ENCODE data around the gene MAP3K12. TPM values are rescaled to one million over a fixed set of nuclear protein-coding genes. Genes with fewer than 3 reads are reported as not detected.
"Not testable (repeated sequence)": the region's sequence is repeated elsewhere in the genome, so short reads cannot be mapped to it uniquely, and the experiment has no call there.

Gene MAP3K12, protein sequence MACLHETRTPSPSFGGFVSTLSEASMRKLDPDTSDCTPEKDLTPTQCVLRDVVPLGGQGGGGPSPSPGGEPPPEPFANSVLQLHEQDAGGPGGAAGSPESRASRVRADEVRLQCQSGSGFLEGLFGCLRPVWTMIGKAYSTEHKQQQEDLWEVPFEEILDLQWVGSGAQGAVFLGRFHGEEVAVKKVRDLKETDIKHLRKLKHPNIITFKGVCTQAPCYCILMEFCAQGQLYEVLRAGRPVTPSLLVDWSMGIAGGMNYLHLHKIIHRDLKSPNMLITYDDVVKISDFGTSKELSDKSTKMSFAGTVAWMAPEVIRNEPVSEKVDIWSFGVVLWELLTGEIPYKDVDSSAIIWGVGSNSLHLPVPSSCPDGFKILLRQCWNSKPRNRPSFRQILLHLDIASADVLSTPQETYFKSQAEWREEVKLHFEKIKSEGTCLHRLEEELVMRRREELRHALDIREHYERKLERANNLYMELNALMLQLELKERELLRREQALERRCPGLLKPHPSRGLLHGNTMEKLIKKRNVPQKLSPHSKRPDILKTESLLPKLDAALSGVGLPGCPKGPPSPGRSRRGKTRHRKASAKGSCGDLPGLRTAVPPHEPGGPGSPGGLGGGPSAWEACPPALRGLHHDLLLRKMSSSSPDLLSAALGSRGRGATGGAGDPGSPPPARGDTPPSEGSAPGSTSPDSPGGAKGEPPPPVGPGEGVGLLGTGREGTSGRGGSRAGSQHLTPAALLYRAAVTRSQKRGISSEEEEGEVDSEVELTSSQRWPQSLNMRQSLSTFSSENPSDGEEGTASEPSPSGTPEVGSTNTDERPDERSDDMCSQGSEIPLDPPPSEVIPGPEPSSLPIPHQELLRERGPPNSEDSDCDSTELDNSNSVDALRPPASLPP
- polyA plus RNA-seq = 10 to 100 TPM in 1 of 3 donors, 1 to 10 TPM in 2; 4.6 to 23.1 (median 8.6) TPM

DNA sequence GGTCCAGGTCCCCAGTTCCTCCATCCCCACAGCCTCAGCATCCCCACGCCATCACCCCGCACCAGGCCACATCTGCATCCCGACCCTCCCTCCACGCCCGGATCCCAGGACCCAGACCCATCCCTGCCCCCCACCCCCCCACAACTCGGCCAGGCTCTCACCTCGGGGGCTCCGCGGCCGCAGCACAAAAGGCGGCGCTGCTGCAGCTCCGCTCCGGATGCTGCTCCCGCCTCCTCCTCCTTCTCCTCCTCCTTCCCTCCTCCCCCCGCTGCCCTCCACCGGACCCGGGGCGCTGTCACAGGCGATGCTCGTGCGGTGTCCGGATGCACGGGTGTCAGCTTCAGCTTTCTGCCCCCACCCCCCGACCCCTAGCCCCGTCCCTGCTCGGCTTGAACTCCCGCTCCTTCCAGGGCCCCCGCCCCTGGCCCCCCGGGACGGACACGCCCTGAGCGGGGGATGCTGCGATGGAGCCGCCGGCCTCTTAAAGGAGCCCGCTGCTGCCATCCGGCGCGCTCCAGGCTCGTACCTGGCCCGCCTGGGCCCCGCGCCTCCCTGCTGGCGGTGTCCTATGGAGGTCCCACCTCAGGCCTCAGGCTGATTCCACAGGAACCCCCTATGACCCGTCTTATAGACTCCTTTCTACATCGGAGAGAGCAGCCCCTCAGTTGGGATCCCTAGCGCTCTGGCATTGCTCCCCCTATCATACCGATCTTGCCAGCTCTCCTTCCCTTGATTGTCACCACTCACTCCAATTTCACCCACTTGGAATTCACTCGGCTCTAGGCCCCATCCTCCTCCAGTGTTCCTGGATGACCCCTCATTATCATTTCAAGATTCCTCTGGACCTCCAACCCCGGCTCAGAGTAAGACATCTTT, at the start of gene MAP3K12:
TSS of gene MAP3K12 (minus strand) at position 193 of the 876 bp plus-strand sequence. CDS start 12,067 bp downstream, outside the sequence.
- whole genome bisulfite sequencing, 3 donors = 1 to 2% (median 1%) methylated on average over 38 to 51 of the region's 51 CpGs
- peak within 1 kb of the TSS; percentile 90 for H3K27ac ChIP-seq (ENCODE audit: low read depth, low read length)

DNA sequence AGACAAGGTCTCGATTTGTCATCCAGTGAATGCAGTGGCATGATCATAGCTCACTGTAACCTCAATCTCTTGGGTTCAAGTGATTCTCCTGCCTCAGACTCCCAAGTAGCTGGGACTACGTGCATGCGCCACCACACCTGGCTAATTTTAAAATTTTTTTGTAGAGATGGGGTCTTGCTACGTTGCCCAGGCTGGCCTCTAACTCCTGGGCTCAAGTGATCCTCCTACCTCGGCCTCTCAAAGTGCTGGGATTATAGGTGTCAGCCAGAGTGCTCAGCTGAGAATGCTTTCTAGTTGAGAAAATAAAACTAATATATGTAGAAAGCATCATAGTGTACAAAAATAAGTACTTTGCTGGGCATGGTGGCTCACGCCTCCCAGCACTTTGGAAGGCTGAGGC, 49.1 kb upstream of the MAP3K12 start:
- 96 to 97% (median 96%) methylated on average over 6 of the region's 6 CpGs for WGBS, 3 donors
- H3K27ac ChIP-seq (ENCODE audit: low read depth, low read length) = not testable (repeated sequence)

DNA sequence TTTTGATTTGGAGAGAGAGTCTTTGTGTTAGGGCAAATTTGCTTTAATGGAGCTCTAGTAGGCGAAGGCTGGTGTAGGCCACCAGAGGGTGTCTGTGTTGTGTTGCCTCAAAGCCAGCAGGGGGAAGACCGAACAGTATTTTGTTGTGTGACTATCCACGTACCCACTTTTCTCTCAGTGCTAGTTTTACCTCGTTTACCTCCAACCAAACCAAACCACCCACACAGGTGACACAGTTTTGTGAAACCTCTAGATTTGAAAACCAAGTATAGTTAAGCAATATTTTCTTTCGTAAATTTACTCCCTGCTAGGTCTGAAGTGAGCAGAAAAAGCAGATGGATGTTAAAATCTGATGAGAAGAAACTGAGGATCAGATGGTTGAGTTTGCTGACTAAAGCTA, 44.3 kb upstream of the MAP3K12 start:
- H3K27ac ChIP-seq (ENCODE audit: low read depth, low read length) = no peak overlapping the region
- WGBS, 3 donors = 25 to 29% (median 26%) methylated on average over 5 of the region's 5 CpGs

DNA sequence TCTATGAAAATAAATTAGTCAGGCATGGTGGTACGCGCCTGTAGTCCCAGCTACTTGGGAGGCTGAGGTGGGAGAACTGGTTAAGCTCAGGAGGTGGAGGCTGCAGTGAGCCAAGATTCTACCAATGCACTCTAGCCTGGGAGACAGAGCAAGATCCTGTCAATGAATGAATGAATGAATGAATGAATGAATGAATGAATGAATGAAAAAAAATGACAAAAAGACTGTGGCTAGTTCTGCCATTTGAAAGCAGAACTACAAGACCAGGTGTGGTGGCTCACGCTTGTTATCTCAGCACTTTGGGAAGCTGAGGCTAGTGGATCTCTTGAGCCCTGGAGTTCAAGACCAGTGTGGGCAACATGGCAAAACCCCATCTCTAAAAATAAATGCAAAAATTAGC, 40.3 kb upstream of the MAP3K12 start:
- 94 to 96% (median 95%) methylated on average over 3 of the region's 3 CpGs for WGBS, 3 donors
- no peak overlapping the region for H3K27ac ChIP-seq (ENCODE audit: low read depth, low read length)

DNA sequence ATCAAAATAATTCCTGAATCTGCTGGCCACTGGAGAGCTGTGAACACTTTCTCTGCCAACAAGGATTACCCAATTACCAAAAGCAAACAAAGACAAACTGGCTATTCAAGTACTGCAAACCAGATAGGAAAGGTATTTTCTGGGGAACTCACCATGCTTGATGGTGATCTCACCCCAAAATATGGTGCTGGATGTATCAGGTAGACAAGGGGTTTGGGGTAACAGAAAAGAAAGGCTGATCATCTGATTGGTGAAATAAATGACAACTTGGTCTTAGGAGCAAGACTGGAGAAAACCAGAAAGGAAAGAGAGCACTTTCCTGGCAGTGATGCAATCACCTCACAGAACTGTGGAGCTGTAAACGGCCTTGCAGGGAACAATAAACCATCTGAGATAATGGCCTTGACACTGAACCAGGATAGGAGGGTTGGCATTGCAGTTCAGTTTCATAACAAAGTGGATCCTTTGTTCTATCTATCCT, 39.0 kb upstream of the MAP3K12 start:
- 7 to 22% (median 9%) methylated on average over 1 of the region's 1 CpG for WGBS, 3 donors
- H3K27ac ChIP-seq (ENCODE audit: low read depth, low read length) = no peak overlapping the region

DNA sequence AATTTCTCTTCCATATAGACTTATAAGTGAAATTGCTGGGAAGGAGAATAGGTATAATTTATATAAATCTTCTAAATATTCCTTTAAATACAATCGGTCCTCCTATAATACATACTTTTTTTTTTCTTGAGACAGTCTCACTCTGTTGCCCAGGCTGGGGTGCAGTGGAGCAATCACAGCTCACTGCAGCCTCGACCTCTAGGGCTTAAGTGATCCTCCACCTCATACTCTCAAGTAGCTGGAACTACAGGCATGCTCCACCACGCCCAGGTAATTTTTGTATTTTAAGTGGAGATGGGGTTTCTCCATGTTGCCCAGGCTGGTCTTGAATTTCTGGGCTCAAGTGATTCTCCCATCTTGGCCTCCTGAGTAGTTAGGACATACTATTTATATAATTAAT, 37.7 kb upstream of the MAP3K12 start:
- H3K27ac ChIP-seq (ENCODE audit: low read depth, low read length) = no peak overlapping the region
- WGBS, 3 donors = 89 to 96% (median 90%) methylated on average over 3 of the region's 3 CpGs

DNA sequence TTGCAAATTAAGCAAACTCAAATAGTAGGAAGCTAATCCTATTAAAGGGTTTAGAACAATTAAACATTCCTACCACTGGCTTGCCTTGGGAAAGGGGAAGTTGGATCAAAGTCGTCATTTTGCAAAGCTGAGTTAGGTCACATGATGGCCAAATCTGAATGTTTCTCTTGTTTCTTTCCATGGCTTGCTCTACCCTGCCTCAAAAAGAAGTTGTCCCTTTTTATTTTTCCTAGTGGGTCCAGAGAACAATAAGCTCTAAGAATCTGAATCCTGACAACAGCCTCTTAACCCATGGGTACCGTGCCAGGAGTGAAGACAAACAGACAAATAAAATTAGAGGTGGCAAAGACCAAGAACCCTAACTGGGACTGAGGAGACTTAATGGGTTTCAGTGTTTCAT, 34.2 kb upstream of the MAP3K12 start:
- 68 to 79% (median 76%) methylated on average over 2 of the region's 2 CpGs for WGBS, 3 donors
- H3K27ac ChIP-seq (ENCODE audit: low read depth, low read length) = no peak overlapping the region

DNA sequence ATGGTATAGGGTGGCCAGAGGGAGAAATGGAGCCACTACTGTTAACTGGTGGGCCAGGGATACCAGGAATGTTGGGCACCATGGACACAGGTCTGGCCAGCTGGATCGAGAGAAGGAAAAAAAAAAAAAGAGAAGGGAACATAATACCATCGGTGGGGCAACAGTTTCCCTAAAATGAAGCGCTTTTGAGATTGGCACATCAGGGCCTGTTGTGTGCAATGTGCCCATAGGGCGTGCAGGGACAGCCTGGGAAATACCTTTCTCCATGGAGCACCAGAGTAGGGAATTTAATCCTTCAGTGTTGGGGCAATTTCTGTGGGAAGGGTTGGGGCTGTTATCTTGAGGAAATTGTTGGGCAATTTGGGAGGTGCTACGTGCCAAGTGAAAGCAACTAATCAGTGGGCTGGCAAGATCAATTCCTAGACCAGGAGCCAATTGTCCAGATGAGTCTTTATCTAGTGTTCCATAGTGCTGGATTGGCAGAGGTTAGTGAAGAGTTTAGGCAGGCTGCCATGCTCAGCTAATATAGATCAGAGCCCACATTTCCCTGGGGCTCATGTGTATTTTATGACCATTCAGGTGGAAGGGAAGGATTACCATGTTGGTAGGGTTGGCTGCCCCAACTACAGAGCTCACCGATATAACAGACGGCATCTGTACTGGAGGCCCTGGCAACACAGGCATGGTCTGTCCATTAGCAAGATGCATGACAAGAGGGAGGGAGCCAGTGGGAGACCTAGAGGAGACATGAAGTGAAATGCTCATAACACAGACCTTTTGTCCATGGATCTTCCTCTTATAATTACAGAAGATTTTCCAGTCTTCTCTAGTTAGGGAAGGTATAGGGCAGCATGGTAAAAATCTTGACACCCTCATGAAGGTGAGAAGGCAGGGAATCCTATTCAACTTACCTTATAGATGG, 33.5 kb upstream of the MAP3K12 start:
- no peak overlapping the region for H3K27ac ChIP-seq (ENCODE audit: low read depth, low read length)
- WGBS, 3 donors = 71 to 90% (median 75%) methylated on average over 7 of the region's 7 CpGs

DNA sequence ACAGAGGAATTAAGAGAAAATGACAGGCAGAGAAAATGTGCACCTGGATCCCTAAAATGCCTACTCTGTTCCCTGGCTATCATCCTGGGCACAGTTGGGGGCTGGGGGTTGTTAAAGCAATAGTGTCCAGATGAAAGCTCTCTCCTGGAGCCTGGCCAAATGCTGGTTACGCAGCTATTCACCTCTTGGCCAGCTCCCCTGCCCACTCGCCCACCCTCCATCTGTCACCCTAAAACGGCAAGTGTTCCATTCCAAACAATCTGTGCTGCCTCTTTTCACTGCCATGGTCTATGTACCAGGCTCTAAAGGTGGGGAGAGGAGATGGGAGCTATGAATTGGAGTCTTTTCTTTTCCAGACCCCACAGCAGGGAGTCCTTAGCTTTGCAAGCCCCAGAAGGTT, 32.8 kb upstream of the MAP3K12 start:
- WGBS, 3 donors = 71 to 76% (median 72%) methylated on average over 3 of the region's 3 CpGs

DNA sequence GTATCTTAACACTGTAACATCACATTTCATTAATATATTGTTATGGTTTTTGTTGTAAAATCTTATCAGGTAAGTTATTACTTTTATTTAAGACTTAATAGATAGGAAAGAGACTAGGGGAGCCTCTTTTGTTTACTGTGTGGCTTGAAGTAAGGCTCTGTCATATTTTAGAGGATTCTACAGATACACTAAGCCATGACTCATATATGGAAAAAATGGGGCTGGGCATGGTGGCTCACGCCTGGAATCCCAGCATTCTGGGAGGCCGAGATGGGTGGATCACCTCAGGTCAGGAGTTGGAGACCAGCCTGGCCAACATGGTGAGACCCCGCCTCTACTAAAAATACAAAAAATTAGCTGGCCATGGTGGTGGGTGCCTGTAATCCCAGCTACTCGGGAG, 31.7 kb upstream of the MAP3K12 start:
- WGBS, 3 donors = 92 to 93% (median 92%) methylated on average over 4 of the region's 4 CpGs
- H3K27ac ChIP-seq (ENCODE audit: low read depth, low read length) = no peak overlapping the region

More for the DNA sequence above, 32.8 kb upstream of the MAP3K12 start:
- no peak overlapping the region for H3K27ac ChIP-seq (ENCODE audit: low read depth, low read length)

DNA sequence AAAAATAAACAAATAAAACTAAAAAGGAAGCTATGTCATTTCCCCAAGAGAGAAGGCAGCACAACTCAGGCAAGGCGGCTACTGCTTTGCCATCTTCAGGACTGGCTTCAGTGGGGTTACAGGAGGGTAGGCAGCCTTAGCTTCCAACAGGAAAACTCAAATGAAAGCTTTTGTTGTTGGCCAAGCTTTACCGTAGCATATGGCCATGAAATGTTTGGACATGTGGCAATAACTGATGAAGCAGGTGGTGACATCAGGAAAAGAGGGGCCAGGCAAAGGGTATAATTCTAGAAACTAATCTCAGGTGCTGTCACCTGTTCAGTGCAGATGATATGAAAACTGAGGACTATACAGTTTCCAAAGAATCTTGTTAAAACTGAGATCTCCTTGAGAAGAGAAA, 30.8 kb upstream of the MAP3K12 start:
- no peak overlapping the region for H3K27ac ChIP-seq (ENCODE audit: low read depth, low read length)
- WGBS, 3 donors = 83 to 88% (median 86%) methylated on average over 2 of the region's 2 CpGs

DNA sequence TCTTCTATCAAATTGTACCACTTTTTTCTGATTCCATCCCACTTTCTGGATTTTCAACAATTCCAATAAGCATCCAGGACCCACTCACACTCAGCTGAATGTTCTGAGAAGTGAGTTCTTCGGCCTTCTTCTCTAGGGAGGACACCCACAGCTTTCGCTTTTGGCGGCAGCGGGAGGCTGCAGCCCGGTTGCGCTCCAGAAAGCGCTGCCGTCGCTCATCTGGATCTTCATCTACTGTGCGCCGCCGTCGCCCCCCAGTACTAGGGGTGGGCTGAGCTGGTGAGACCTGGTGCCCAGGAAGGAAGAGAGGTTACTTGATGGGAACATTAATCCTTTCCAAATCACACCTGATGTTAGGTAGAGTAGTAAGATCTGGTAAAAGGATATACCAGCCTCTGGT, 25.2 kb upstream of the MAP3K12 start:
- H3K27ac ChIP-seq (ENCODE audit: low read depth, low read length) = no peak overlapping the region
- WGBS, 3 donors = 95 to 96% (median 95%) methylated on average over 13 of the region's 13 CpGs

DNA sequence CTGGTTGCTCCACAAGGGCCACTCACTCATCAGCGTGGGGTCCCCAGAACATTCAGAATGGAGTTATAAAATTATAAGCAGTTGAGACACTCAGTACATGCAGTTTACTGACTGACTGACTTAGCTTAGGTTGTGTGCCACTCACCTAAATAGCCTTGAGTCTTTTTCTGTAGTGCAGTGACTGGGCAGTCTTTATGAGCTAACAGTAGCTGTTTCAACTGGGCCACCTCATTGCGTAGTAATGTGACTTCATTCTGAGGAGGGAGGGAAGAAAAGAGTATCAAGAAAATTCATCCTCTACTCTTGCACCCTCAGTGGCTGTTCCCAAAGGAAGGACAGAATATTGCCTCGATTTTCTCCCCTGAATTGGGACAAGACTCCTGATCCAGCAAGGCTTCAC, 23.9 kb upstream of the MAP3K12 start:
- WGBS, 3 donors = 93 to 96% (median 95%) methylated on average over 3 of the region's 3 CpGs
- H3K27ac ChIP-seq (ENCODE audit: low read depth, low read length) = no peak overlapping the region

DNA sequence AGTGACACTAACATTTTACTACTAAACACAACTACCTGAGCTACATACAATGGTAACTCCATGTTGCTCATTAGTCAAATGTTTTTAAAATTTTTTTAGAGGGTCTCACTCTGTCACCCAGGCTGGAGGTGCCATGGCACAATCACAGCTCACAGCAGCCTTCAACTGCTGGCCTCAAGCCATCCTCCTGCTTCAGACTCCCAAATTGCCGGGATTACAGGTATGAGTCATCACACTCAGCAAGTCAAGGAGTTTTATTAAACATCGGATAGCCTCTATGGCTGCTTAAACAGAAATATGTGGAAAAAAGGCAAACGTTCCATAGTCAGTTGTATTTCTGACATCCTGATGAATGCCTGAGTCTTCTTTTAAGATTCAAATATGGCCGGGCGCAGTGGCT, 19.1 kb upstream of the MAP3K12 start:
- H3K27ac ChIP-seq (ENCODE audit: low read depth, low read length) = no peak overlapping the region
- WGBS, 3 donors = 77 to 83% (median 82%) methylated on average over 5 of the region's 5 CpGs

DNA sequence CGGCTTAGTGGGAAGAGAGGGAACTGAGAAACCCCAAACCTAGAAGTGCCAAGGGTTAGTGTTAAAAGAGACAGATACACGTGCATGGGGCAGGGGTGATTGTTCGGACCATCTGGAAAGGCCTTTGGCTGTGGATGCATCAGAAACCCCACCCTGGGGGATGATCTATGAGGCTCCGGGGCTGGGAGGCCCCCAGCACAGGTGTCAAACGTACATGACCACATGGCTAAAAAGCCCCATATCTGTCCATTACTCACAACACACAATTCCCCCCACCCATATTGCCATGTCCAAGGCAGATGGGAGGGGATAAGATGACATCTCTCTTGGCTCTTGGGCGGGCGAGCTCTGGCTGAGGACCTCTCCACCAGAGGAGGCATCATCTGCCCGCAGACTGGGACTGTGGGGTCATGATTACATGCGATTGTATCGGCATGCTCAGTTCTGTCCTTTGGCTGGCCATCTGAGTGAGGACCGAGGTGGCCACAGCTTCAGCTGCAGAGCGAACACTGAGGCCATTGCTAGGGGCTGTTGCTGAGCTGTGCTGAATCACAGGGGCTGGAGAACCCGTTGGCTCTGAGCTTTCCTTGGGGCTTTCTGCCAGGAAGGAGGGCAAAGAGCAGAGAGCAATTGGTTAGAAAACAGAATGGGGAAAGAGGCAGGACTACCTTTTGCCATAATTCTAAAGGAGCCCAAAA, 17.6 kb upstream of the MAP3K12 start:
- H3K27ac ChIP-seq (ENCODE audit: low read depth, low read length) = no peak overlapping the region
- 83 to 91% (median 83%) methylated on average over 13 of the region's 13 CpGs for WGBS, 3 donors

DNA sequence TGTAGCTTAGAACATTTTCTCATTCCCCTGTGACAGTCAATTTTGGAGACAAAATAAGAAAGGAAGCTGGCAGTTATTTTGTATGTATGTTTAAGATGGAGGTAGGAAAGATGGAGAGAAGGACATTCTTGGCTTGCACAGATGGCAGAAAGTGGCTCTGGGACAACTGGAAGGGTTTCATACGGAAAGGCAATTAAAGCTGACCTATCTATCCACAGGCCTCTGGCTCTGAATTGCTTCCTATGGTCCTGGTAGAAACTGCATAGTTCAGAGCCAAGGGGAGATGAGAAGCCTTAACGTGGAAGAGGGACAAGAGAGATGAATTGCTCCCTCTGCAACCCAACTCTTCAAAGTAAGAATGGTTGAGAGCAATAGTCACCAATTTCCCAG, 16.0 kb upstream of the MAP3K12 start:
- 82 to 89% (median 84%) methylated on average over 2 of the region's 2 CpGs for WGBS, 3 donors
- H3K27ac ChIP-seq (ENCODE audit: low read depth, low read length) = no peak overlapping the region
